ENCODE measurements around the gene CD99.
"Not testable (repeated sequence)": the region's sequence is repeated elsewhere in the genome, so short reads cannot be mapped to it uniquely, and the experiment has no call there.

DNA sequence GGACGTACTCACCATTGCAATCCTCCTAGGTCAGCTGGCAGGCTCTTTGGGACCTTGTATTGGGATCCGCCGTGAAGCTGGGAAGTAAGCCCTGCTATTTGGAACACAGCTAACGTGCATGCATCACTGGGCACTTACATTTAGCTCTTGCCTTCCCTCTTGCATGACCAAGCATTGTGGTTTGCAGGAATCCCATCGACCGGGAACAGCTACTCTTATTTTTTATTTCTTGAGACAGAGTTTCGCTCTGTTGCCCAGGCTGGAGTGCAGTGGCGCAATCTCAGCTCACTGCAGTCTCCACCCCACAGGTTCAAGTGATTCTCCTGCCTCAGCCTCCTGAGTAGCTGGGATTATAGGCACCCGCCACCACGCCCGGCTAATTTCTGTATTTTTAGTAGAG, 36.2 kb downstream of the CD99 start:
- not testable (repeated sequence) for TF ChIP-seq YY1 (IDR thresholded peaks at IDR 0.05; ENCODE audit: insufficient read depth, insufficient read length); ZNF274 (IDR thresholded peaks at IDR 0.05; ENCODE audit: low read depth, low read length)
